Stimulated activated CD8-positive, alpha-beta memory T cell treated with anti-CD3 and anti-CD28 coated beads, Interleukin-4, amount 100 ng/mL, for 24 hours (primary cell): ENCODE measurements around the gene GBE1.
"Not testable (repeated sequence)": the region's sequence is repeated elsewhere in the genome, so short reads cannot be mapped to it uniquely, and the experiment has no call there.

Experiments
- DNase-seq: peaks from one replicate; pipeline ENCODE4 v3.0.0-alpha.2; 2020; ENCODE audit warnings: low read depth

The GBE1 gene

GRCh38 chr3:81760924-81761903 lies at the start of gene GBE1:
Gene GBE1 (minus strand): TSS chr3:81761645. CDS start chr3:81761517, 128 bp downstream.
- DNase-seq: peak; percentile 85

- no peak for DNase-seq
These were observed 47.5 kb upstream of the GBE1 start for GRCh38 chr3:81808900-81809299.

DNA sequence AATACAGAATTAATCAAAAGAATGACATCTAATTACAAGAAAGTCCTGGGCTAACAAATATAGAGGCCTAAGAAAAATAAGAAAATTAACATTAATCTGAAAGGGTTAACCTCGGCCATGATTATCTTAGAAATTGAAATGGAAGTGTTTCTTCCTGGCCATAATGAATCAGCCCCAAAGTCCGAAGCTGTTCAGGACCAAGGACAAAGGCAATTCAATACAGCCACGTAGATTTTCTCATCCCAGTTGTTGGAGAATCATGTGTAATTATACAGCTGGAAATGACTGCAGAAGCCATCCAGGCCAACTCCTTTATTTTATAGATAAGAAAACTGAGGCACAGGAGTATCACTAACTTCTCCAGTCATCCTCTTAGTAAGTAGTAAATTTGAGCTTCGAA lies 38.0 kb upstream of the GBE1 start:
- no peak for DNase-seq

- no peak for DNase-seq
These were observed 32.0 kb upstream of the GBE1 start for GRCh38 chr3:81793410-81793809.

DNA sequence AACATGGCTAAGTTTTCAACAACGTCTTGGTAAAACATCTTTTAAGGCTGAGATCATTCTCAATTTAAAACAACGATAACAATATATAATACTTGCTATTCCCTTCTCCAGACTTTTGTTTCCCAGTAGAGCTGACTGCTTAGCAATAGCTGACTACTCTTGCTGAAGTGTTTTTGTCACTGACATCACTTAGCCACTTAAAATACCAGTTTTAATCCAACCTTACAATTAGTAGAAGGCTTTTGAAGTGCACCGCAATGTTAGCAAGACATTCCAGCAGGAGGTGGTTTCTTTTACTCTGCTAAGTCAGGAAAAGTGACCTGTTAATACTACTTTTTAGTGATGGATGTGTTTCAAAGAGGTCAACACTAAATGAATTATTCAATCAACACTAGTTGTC lies 28.7 kb upstream of the GBE1 start:
- no peak for DNase-seq

GRCh38 chr3:81789691-81790090 lies 28.2 kb upstream of the GBE1 start:
- DNase-seq: no peak

DNA sequence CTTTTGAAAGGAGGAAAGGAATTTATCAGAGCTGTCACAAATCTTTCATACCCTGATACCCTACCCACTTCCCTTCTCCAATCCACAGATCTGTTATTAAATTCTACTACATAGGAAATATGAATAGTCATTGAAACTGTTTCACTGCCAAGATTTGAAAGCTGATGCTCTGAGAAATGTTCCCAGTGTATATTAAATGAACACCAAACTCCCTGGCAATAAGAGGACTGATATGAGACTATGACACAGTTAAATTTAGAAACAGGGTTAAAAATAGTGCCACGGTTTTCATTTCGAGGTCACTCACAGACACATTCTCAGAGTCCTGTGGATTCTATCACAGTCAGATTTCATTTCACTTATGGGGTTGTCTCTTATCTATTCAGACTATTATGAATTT lies 27.2 kb upstream of the GBE1 start:
- DNase-seq: no peak

- no peak for DNase-seq
These were observed 26.6 kb upstream of the GBE1 start for GRCh38 chr3:81788044-81788443.

- DNase-seq: no peak
These were observed 21.1 kb upstream of the GBE1 start for GRCh38 chr3:81782585-81782984.

GRCh38 chr3:81778678-81779182 lies 17.3 kb upstream of the GBE1 start:
- DNase-seq: no peak

DNA sequence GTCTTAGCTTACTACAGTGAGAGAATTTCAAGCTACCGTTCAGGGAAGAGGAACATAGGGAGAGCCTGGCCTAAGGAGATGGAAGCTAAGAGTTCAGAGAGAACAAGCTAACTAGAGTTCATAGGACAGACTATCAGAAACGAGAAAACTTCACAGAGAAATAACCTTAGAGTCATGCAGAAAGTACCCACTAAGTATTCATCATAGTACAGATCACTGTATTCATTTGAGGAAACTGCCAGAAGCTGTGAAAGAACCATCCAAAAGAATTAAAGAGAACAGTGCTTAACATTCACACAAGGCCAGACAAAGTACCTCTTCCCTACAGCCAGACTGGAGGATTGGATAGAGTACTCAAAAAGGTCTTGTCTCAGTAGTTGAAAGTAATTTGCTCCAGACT lies 15.2 kb upstream of the GBE1 start:
- no peak for DNase-seq

DNA sequence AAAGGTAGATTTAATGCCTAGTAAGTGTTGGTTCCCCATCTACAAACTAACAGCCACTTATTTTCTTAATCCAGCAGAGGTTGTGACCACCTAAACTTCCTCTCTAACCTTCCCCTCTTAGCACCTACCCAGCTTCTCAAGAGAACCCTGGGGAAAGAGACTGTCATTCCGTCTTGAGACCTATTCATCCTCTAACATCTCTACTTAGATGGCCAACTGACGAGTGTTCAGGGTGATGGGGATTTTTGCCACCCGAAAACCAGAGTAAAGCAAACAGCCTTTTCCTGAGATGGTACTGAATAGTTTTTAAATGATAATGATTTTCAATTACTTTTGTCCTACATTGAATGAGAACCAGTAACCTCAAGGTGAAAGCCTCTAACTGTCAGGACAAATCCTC lies 9.3 kb upstream of the GBE1 start:
- no peak for DNase-seq

GRCh38 chr3:81769299-81769698 lies 7.9 kb upstream of the GBE1 start:
- no peak for DNase-seq

- DNase-seq: not testable (repeated sequence)
These were observed 5.9 kb upstream of the GBE1 start for GRCh38 chr3:81767250-81767859.

DNA sequence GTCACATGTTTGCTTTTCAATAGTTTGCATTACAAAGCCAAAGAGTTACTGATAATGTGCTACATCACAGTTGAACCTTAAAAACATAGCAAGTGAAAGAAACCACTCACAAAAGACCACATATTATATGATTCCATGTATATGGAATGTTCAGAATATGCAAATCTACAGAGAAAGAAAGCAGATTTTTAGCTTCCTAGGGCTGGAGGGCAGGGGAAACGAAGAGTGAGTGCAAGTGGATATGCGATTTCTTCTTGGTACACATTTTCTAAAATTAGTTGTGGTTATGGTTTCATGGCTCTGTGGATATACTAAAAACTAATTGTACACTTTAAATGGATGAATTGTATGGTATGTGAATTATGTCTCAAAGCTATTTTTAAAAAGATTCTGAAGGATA lies 4.0 kb upstream of the GBE1 start:
- DNase-seq: no peak

DNA sequence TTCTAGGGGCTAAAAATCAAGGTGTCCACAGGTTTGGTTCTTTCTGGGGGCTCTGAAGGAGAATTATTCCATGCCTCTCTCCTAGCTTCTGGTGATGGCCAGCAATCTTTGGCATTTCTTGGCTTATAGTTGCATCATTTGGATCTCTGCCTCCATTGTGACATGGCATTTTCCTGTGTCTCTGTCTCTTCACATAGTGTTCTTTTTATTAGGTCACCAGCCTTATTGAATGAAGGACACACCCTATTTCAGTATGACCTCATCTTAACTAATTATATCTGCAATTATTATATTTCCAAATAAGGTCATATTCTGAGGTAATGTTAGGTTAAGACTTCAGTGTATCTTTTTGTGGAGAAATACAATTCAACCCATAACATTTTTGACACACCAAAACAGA lies 3.2 kb upstream of the GBE1 start:
- no peak for DNase-seq

DNA sequence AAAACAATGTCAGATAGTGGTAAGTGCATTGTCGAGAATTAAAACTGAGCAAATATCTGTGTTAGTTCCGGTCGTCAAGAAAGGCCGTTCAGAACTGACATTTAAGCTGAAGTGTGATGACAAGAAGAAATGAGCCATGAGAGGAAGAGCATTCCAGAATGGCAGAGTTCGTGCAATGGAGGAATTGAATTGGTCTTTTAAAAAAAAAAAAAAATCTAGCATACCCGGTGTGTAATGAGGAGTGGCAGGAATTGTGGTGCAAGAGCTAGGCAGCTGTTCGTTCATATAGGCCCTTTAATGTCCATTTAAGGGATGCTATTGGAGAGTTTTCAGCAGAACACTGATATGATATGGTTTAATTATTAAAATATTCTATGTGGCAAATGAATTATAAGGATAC lies 2.6 kb upstream of the GBE1 start:
- DNase-seq: no peak

DNA sequence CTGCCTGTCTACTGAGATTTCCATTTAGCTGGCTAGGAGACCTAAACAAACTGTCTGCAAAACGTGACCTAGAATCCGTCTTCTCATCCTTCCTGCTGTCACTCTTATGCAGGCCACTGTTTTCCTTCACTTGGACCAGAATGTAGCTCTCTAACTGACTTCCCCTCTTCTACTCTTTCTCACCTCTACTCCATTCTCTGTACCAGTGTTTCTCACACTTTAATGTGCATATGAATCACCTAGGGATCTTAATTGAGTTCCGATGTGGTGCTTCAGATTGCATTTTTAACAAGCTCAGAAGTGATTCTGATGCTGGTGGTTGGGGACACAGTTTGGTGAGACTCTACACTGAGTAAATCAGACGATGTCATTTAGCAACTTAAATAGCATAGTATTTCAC lies 1.6 kb upstream of the GBE1 start:
- DNase-seq: no peak

DNA sequence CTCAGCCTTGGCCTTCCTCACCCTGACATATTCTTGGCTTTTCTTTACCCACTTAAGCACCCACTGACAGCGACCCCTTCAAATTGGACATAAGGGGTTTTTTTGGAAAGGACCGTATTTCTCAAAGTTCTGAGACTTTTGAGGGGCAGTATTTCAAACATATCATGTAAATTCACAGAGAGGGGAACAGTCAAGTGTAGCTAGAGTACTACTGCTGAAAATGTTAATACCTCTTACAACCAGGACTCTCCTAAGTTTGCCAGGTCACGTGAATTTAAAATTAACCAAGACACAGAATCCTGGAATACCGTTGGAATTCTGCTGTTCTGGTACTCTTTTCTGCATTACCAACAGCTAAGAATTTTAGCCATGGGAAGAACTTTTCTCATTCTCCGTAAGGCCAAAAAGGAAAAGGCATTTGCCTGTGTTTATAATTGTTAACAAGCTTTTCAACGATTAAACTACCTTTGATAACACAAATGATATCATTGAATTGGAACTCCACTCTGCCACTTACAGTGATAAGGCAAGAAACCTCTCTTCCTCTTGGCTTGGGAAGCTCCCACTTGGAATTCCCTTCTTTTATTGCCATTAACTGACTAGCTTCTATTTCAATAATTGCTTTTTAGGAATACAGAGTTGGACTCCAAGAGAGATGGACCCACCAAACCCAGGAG lies 597 bp upstream of the GBE1 start:
- DNase-seq: no peak

DNA sequence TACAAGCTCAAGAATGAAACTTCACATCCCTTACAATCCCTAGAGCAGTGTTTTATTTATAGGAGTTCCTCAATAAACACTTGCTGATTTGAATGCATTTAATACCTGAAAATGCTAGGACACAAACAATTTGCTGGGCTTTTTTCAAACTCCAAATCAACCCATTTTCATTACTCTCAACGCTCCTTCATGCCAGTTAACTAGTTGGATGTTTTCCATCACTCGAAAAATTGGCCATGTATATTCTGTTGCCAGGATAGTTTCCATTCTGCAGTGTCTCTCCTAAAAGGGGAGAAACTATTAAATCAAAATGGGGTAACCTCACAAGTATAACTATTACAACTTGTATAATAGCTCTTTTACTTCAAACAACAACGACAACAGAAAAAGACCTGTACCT lies 1.2 kb downstream of the GBE1 start:
- DNase-seq: no peak

DNA sequence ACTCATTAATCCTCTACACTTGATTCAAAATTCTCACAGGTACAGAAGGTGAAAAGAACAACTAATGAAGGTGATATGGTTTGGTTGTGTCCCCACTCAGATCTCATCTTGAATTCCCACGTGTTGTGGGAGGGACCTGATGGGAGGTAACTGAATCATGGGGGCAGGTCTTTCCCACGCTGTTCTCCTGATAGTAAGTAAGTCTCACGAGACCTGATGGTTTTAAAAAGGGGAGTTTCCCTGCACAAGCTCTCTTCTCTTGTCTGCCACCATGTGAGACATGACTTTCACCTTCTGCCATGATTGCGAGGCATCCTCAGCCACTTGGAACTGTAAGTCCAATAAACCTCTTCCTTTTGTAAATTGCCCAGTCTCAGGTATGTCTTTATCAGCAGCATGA lies 2.7 kb downstream of the GBE1 start:
- DNase-seq: not testable (repeated sequence)

DNA sequence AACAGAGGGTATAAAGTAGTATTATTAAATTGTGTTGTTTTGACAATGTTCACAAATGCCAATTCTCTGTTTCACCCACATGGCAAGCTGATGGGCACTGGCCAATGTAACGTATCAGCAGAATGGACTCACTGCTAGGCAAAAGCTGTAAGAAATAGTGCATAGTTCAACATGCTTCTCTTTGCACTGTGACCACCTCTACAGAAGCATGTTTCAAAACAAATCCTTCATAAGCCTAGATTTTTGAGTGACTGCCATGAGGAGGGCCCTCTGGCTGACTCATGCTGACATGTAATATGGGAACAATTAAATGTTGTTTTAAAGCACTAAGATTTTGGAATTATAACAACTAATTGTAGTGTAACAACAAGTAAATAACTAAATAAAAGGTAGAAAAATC lies 3.2 kb downstream of the GBE1 start:
- no peak for DNase-seq
